ENCODE data around the gene SPON1.

GRCh38 chr11:14118072-14118471 is 155.5 kb downstream of the SPON1 start:
- TF ChIP-seq EZH2phosphoT487 (IDR thresholded peaks at IDR 0.05; ENCODE audit: insufficient read depth, low read depth) (no peak), EZH2 (IDR thresholded peaks at IDR 0.05; ENCODE audit: insufficient read depth, poor library complexity, severe bottlenecking) (no peak)

Measured in GM23248 (cell line).